ENCODE results near the gene LSM7. TPM values are rescaled to one million over a fixed set of nuclear protein-coding genes. Genes with fewer than 3 reads are reported as not detected.
"Not testable (repeated sequence)": the region's sequence is repeated elsewhere in the genome, so short reads cannot be mapped to it uniquely, and the experiment has no call there.

The LSM7 gene
- total RNA-seq, 1 donor from 2014 or later: 57.0 TPM

DNA sequence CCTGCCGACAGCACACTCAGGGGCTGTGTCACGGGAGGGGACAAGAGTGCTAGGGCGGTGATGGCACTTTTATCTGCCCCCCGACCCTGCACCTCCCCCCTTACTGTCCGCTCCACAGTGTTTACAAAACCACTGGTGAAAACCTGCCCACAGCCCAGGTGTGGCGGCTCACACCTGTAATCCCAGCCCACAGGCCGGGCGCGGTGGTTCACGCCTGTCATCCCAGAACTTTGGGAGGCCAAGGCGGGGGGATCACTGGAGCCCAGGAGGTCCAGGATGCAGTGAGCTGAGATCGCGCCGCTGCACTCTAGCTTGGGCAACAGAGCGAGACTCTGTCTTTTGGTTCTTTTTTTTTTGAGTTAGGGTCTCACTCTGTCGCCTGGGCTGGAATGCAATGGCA lies 32.2 kb downstream of the LSM7 start:
- no peak for DNase-seq

DNA sequence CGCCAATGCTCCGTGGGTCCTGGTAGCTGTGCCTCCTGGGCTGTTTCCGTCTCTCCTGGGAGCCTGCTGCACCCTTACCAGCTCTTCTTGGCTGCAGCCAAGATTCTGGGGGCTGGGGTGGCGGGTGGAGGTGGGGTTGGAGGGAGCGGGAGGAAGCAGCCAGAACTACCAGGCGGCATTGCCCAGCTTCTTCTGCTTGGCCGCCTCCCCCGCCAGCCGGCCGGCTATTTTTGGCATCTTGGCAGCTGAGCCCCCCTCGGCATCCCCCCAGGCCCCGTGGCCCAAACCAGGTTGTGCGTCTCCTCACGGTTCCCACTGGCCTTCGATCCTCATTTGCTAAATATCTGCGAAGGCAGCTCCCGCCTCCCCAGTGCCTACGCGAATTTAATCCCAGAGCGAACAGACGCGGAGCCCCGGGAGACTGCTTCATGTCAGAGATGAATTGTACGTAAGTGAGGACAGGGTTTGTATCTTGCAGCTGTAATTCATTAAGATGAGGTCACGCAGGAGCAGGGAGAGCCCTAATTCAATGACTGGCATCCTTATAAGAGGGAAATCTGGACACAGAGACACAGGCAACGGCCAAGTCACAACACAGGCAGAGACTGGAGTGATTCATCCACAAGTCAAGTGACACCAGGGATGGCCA lies 33.6 kb downstream of the LSM7 start:
- DNase-seq: no peak

GRCh38 chr19:2291185-2291751 lies 37.1 kb downstream of the LSM7 start:
- DNase-seq: no peak

DNA sequence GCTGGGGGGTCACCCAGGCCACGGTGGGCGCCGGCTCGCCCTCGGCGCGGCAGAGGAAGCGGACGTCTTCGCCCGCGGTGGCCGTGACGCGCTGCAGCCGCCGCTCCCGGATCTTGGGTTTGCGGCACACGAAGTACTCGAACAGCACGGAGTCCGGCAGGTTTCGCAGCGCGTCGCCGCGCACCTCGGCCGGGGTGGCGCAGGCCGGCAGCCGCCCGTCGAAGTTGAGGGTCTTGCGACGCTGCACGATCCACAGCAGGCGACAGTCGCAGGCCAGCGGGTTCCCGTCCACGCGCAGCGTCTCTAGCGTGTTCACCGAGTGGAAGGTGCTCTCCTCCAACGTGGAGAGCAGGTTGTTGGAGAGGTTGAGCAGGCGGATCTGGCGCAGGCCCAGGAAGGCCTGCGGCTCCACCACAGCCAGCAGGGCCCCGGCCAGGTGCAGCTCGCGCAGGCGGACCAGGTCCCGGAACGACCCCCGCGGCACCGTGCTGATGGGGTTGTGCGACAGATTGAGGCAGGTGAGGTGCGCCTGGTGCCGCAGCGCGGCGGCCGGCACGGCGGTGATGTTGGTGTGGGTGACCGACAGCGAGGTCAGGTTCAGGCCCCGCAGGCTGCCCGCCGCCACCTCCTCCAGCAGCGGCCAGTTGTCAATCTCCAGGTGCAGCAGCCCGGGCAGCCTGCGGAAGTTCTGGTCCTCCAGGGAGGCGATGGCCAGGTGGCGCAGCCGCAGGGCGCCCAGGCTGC lies 37.8 kb downstream of the LSM7 start:
- DNase-seq: no peak

DNA sequence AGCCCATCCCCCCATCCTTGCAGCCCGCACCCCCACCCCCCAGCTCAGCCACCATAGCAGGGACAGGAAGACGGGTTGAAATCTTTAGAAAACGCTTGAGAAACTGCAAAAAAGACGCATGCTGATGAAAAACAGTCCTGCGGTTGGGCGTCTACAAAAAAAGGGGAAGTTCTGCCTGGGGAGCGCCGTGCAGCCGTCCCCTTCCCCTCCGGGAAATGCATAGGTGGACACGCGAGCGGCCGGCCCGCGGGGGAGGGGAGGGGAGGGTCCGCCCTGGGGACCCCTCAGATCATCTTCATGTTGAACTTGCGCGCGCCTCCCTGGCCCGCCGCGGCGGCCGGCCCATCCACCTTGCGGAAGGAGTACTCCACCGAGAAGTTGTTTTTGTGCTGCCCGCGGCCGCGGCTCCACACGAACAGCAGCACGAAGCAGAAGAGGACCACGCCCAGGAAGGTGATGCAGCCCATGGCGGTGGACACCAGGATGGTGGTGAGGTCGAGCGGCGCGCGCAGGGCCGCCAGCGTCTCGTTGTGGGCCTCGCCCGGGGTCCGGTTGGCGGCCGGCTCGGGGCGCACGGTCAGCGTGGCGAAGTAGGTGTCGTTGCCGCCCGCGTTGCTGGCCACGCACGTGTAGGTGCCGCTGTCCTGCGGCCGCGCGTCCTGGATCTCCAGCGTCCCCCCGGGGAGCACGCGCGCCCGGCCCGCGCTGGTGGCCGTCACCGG lies 38.5 kb downstream of the LSM7 start:
- no peak for DNase-seq

- DNase-seq: no peak
These were observed 39.3 kb downstream of the LSM7 start for GRCh38 chr19:2288818-2289713.

GRCh38 chr19:2288338-2288817 lies 40.0 kb downstream of the LSM7 start:
- DNase-seq: no peak

- no peak for DNase-seq
These were observed 40.6 kb downstream of the LSM7 start for GRCh38 chr19:2287585-2288337.

DNA sequence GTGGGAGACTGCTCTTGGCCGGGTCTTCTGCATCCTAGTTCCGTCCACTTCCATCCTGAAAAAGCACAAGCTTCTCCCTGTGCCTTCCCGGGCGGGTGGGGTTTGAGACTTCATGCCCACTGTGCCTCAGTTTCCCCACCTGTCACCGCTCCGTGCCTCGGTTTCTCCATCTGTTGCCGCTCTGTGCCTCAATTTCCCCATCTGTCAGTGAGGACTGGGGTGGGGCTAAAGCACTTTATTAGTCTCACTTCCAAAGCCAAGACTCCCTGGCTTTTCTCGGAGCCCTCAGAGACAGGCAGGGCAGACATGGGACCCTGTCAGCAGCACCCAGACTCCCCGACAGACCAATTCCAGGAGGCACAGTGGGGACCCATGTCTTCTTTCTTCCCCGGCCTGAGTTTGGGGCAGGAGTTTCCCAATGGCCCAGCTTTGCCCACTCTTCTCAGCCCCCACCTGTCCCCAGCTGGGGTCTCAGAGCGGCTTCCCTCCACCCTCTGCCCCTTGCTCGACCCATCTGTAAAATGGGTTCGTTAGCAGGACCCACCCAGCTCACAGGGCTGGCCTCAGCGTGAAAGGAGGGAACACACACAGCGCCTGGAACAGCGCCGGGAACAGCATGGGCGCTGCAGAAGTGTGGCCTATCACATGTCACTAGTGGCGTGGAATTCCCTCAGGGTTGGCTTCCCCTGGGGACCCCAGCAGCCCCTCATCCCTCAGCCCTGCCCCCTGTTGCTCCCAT lies 41.8 kb downstream of the LSM7 start:
- no peak for DNase-seq

DNA sequence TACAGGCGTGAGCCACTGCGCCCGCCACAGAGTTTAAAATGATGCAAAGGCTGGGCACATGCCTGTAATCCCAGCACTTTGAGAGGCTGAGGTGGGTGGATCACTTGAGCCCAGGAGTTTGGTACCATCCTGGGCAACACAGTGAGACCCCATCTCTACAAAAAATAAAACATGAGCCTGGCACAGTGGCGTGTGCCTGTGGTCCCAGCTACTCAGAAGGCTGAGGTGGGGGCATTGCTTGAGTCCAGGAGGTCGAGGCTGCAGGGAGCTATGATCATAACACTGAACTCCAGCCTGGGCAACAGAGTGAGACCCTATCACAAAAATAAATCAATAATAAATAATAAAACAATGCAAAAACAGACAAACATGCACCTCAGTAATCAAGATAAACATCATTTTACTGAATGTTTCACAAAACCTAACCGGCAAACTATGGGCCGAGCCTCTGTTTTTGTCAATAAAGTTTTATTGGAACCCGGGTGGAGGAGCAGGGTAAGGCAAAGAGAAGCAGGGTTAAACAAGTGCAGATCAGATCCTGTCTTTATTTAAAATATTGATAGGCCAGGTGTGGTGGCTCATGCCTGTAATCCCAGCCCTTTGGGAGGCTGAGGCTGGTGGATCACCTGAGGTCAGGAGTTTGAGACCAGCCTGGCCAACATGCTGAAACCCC lies 44.4 kb downstream of the LSM7 start:
- DNase-seq: no peak

DNA sequence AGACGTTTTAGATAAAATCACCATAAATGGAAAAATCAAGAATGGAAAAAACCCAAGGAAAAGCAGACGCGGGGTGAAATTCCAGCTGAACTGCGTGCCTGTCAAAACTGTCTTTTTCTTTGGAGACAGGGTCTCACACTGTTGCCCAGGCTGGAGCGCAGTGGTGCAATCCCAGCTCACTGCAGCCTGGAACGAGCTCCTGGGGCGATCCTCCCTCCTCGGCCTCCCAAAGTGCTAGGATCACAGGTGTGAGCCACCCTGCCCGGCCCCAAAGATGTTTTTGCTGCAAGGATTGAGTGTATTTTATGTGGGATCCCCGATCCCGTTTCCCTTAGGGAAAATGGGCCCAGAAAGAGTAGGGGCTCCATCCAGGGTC lies 45.5 kb downstream of the LSM7 start:
- DNase-seq: no peak

- DNase-seq: no peak
These were observed 46.1 kb downstream of the LSM7 start, which contains the start of gene PEAK3 for GRCh38 chr19:2282062-2282861. Gene PEAK3 (minus strand): TSS chr19:2282175. CDS start chr19:2280931, 1,244 bp downstream.

- not testable (repeated sequence) for DNase-seq
These were observed 46.9 kb downstream of the LSM7 start for GRCh38 chr19:2281265-2282061.

DNA sequence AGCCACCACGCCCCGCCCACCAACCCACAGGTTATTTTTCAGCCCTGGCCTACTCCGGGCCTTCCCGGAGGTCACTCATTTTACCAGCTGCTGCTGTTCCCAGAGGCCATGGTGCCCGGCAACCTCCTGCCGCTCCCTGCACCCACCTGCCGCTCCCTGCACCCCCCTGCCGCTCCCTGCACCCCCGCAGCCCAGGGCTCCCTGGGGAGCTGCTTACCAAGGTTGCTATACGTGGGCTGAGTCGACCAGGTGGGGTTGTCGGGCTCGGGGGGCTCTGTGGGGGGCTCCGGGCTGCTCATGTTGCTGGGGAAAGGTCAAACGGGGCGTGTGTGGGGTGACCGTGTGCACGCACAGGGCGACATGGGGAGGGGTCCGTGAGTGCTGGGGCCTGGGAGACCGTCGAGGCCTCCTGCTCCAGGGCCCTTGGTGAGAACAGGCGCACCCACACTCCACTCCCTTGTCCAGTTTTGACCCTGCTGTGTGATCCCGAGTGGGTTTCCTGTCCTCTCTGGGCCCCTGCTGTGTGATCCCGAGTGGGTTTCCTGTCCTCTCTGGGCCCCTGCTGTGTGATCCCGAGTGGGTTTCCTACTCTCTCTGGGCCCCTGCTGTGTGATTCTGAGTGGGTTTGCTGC lies 47.6 kb downstream of the LSM7 start:
- DNase-seq: no peak

- DNase-seq: no peak
These were observed 49.8 kb downstream of the LSM7 start for GRCh38 chr19:2278459-2279158.

- DNase-seq: no peak
These were observed 51.2 kb downstream of the LSM7 start for GRCh38 chr19:2277138-2277537.

Measured in skin of body (tissue), 2 donors.